Transverse colon (tissue), 4 donors: Measurements from ENCODE around the gene MAGI1. TPM values are rescaled to one million over a fixed set of nuclear protein-coding genes. Genes with fewer than 3 reads are reported as not detected.

Source experiments
- DNase-seq: peaks from one replicate; pipeline ENCODE4 v3.0.0-alpha.2; 2019
- H3K27ac ChIP-seq, 4 donors: fragments of 200-600 bp; sonication (generic); 2 replicates each; pipeline ENCODE4 v1.5.1; 2016 to 2018; ENCODE audit warnings: inconsistent platforms in 4 of 4
- H3K27me3 ChIP-seq: fragments of 200-600 bp; sonication (generic); 2 replicates; pipeline ENCODE4 v1.5.1; 2017; ENCODE audit warnings: inconsistent platforms
- H3K36me3 ChIP-seq, 4 donors: fragments of 200-600 bp; sonication (generic); 2 replicates each; pipeline ENCODE4 v1.5.1; 2017 to 2019; ENCODE audit warnings: inconsistent platforms in 4 of 4
- H3K4me1 ChIP-seq, 4 donors: fragments of 200-600 bp; sonication (generic); 2 replicates each; pipeline ENCODE4 v1.5.1; 2017 to 2020; ENCODE audit warnings: inconsistent platforms in 4 of 4
- H3K4me3 ChIP-seq, 4 donors: fragments of 200-600 bp; sonication (generic); 1 replicate in 1 of 4; 2 replicates in 3 of 4; pipeline versions ENCODE4 v1.5.1 to v1.6.1; 2017 to 2019; ENCODE audit warnings: inconsistent platforms in 4 of 4
- H3K9me3 ChIP-seq, 2 donors: fragments of 200-600 bp; sonication (generic); 2 replicates each; pipeline ENCODE4 v1.5.1; 2017 to 2019; ENCODE audit warnings: inconsistent platforms in 2 of 2
- EP300 ChIP-seq: sonication (generic); formaldehyde crosslinking; IDR thresholded peaks from one replicate; pipeline ENCODE4 v1.6.1; 2017; ENCODE audit warnings: antibody characterized with exemption, low read depth
- POLR2A ChIP-seq: fragments of 450-650 bp; IDR thresholded peaks from one replicate; pipeline ENCODE4 v1.6.1; 2016; ENCODE audit warnings: antibody characterized with exemption, mild to moderate bottlenecking, moderate library complexity
- POLR2AphosphoS5 ChIP-seq, 3 donors: sonication (generic); formaldehyde crosslinking; IDR thresholded peaks; one replicate each; pipeline ENCODE4 v1.6.1; 2016; ENCODE audit warnings: antibody characterized with exemption in 3 of 3
- WGBS, 2 donors: methylation state at CpG; one replicate each; pipeline ENCODE4 v1.1.5; 2018; ENCODE audit warnings: low coverage in 1 of 2; 5-methylcytosine and 5-hydroxymethylcytosine counted together
- in situ Hi-C, 4 donors: fragments of 200-750 bp; cut with MboI; loops; one replicate each; pipeline versions ENCODE4 v1.15.0 to v1.15.1; 2017; ENCODE audit warnings: low sequenced_read_pairs in 3 of 4, low pct_ligation_motif_present in 1 of 4, low pct_unique_long_range_greater_than_20kb in 1 of 4
- intact Hi-C: fragments of 100-400 bp; cut with DNase I; formaldehyde crosslinking; loops from one replicate; pipeline ENCODE4 v1.15.1; 2023; ENCODE audit warnings: low total_unique reads
- total RNA-seq, 4 donors: library from RNA; depleted of rRNA; stranded (reverse); fragments of >200 nt; gene quantifications; one replicate each; pipeline ENCODE4 v1.1.0, GENCODE V29; 2016
- TF ChIP-seq, protein P1 (sequence below), 5 experiments: fragments of 200-600 bp in 3 of 5; fragments of 450-650 bp in 2 of 5; sonication (generic) in 3 of 5; IDR thresholded peaks; 1 replicate in 2 of 5; 2 replicates in 3 of 5; pipeline ENCODE4 v1.5.1; 2016 to 2017; ENCODE audit warnings: antibody characterized with exemption in 5 of 5, inconsistent platforms in 3 of 5, mild to moderate bottlenecking in 2 of 5, moderate library complexity in 1 of 5

The MAGI1 gene
- total RNA-seq, 4 donors from 2014 or later = 50.8 to 190 (median 67.4) TPM

GRCh38 chr3:65776494-65776893, 262.2 kb downstream of the MAGI1 start:
- Histone ChIP-seq H3K4me3 (no peak overlapping the region), H3K4me1 (peaks cover 0 to 3% (median 0%) of the 10 kb centered on the region in 4 donors), H3K27me3 (no peaks in the 10 kb centered on the region), H3K9me3 (no peaks in the 10 kb centered on the region), H3K36me3 (no peaks in the 10 kb centered on the region), H3K27ac (no peak overlapping the region)
- intact Hi-C loops = no loop called here
- in situ Hi-C loops = loop anchor here in 2 of 4 donors (25.0 kb wide), 1 partner anchor 361 kb away; no protein-coding TSS in a partner anchor
- no peak for DNase-seq
- 61 to 69% methylated on average over 5 to 6 of the region's 6 CpGs for WGBS, 2 donors
- TF ChIP-seq POLR2A (no peak), POLR2AphosphoS5 (IDR thresholded peaks at IDR 0.05) (no peak), EP300 (no peak)
- TF ChIP-seq, protein P1, sequence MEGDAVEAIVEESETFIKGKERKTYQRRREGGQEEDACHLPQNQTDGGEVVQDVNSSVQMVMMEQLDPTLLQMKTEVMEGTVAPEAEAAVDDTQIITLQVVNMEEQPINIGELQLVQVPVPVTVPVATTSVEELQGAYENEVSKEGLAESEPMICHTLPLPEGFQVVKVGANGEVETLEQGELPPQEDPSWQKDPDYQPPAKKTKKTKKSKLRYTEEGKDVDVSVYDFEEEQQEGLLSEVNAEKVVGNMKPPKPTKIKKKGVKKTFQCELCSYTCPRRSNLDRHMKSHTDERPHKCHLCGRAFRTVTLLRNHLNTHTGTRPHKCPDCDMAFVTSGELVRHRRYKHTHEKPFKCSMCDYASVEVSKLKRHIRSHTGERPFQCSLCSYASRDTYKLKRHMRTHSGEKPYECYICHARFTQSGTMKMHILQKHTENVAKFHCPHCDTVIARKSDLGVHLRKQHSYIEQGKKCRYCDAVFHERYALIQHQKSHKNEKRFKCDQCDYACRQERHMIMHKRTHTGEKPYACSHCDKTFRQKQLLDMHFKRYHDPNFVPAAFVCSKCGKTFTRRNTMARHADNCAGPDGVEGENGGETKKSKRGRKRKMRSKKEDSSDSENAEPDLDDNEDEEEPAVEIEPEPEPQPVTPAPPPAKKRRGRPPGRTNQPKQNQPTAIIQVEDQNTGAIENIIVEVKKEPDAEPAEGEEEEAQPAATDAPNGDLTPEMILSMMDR (IDR thresholded peaks at IDR 0.05) = no peak

- Histone ChIP-seq H3K27me3 (no peaks in the 10 kb centered on the region), H3K4me3 (no peak overlapping the region), H3K36me3 (no peaks in the 10 kb centered on the region), H3K27ac (no peak overlapping the region), H3K9me3 (no peaks in the 10 kb centered on the region), H3K4me1 (peaks cover 0 to 3% (median 0%) of the 10 kb centered on the region in 4 donors)
- no peak for DNase-seq
- no peak for TF ChIP-seq POLR2A
- TF ChIP-seq, protein P1 (IDR thresholded peaks at IDR 0.05) = no peak
- TF ChIP-seq POLR2AphosphoS5 (IDR thresholded peaks at IDR 0.05) = no peak
- no peak for TF ChIP-seq EP300
- in situ Hi-C loops = loop anchor here in 2 of 4 donors (25.0 kb wide), 1 partner anchor 361 kb away; no protein-coding TSS in a partner anchor
- intact Hi-C loops = no loop called here
These were observed 262.6 kb downstream of the MAGI1 start for GRCh38 chr3:65776081-65776480.

DNA sequence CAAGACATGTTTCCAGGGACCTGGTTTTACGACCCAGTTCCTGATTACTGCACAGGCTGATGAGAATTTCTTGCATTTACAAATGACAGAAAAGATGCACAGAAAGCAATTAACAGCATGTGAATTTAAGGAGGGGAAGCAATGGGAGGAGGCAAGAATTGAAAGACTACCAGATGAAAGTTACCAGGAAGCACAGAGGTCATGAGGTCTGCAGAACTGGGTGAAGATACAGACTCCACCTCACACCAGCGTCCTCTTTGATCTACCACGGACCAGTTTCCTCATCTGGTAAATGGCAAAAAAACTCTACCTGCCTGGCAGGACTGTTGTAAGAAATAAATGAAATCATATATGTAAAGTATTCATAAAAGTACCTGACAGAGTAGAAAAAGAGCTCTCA, 266.0 kb downstream of the MAGI1 start:
- H3K36me3 ChIP-seq = no peaks in the 10 kb centered on the region
- no peaks in the 10 kb centered on the region for H3K9me3 ChIP-seq
- WGBS, 2 donors = 63 to 75% methylated on average over 3 of the region's 3 CpGs
- no peaks in the 10 kb centered on the region for H3K27me3 ChIP-seq
- DNase-seq = no peak
- no peak overlapping the region for H3K4me3 ChIP-seq
- in situ Hi-C loops = no loop called here
- TF ChIP-seq, protein P1 (IDR thresholded peaks at IDR 0.05) = no peak
- TF ChIP-seq POLR2A (no peak), POLR2AphosphoS5 (IDR thresholded peaks at IDR 0.05) (no peak), EP300 (no peak)
- intact Hi-C loops = no loop called here
- H3K27ac ChIP-seq = no peak overlapping the region
- H3K4me1 ChIP-seq = no peaks in the 10 kb centered on the region

DNA sequence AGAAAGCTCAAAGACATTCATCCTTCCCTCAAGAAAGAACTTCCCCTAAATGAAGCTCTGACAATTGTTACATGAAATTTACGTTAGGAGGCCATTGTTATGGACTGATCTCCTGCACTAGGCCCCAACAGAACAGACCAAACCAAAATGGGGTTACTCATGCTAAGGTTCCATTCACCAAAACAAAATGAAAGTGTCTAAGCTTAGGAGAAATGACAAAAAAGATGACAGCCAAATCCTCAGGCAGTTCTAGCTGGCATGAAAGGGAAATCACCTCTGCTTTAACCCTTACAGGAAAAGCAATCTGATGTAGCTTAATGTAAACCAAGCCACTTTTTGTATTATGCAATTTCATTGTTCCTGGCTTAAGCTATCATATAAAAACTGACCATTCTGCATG, 271.2 kb downstream of the MAGI1 start:
- intact Hi-C loops (no loop called here), in situ Hi-C loops (no loop called here)
- Histone ChIP-seq H3K27me3 (no peaks in the 10 kb centered on the region), H3K36me3 (no peaks in the 10 kb centered on the region), H3K27ac (no peak overlapping the region), H3K4me1 (no peaks in the 10 kb centered on the region), H3K9me3 (no peaks in the 10 kb centered on the region), H3K4me3 (no peak overlapping the region)
- no peak for DNase-seq
- TF ChIP-seq EP300 (no peak), POLR2AphosphoS5 (IDR thresholded peaks at IDR 0.05) (no peak), POLR2A (no peak)
- TF ChIP-seq, protein P1 (IDR thresholded peaks at IDR 0.05) = no peak
- 89% methylated on average over 1 of the region's 1 CpG for WGBS, 2 donors
